WTC11 (cell line): ENCODE measurements around the gene KCNJ15. TPM values are rescaled to one million over a fixed set of nuclear protein-coding genes. Genes with fewer than 3 reads are reported as not detected.

ENCODE experiments used
- ATAC-seq: fragments of 200-7000 bp; cut with Tn5 transposase; 2 replicates; pipeline ENCODE4 v1.10.0; 2021; ENCODE audit warnings: mild to moderate bottlenecking, moderate library complexity
- CTCF ChIA-PET: fragments of 300-600 bp; sonication (Branson Sonifier 250); formaldehyde crosslinking; loops from one replicate; lab custom pipeline; 2021; ENCODE audit warnings: antibody characterized with exemption; lab: Charles Lee
- POLR2A ChIA-PET: fragments of 350-600 bp; sonication (Branson Sonifier 250); formaldehyde crosslinking; loops from one replicate; lab custom pipeline; 2021; ENCODE audit warnings: antibody characterized with exemption; lab: Charles Lee
- DNase-seq: peaks from one replicate; pipeline ENCODE4 v3.0.0; 2021; ENCODE audit warnings: low spot score
- H3K27ac Mint-ChIP-seq: 2 replicates; pipeline ENCODE4 v1.8.0; 2021; ENCODE audit warnings: mixed read lengths
- H3K27me3 Mint-ChIP-seq: 2 replicates; pipeline ENCODE4 v1.8.0; 2021; ENCODE audit warnings: low read depth, mild to moderate bottlenecking, moderate library complexity, mixed read lengths
- H3K36me3 Mint-ChIP-seq: 2 replicates; pipeline ENCODE4 v1.8.0; 2021; ENCODE audit warnings: mixed read lengths
- H3K4me1 Mint-ChIP-seq: 2 replicates; pipeline ENCODE4 v1.8.0; 2022; ENCODE audit warnings: mixed read lengths
- H3K4me3 Mint-ChIP-seq: 2 replicates; pipeline ENCODE4 v1.8.0; 2021; ENCODE audit warnings: mild to moderate bottlenecking, moderate library complexity, mixed read lengths
- H3K9me3 Mint-ChIP-seq: 2 replicates; pipeline ENCODE4 v1.8.0; 2021; ENCODE audit warnings: mixed read lengths
- ARID4B ChIP-seq: sonication (generic); formaldehyde crosslinking; IDR thresholded peaks from 2 replicates; pipeline ENCODE4 v1.8.0; 2023; ENCODE audit warnings: missing genetic modification reagents, mild to moderate bottlenecking, borderline replicate concordance
- ATF1 ChIP-seq: sonication (generic); formaldehyde crosslinking; IDR thresholded peaks from 2 replicates; pipeline ENCODE4 v1.8.1; 2023; ENCODE audit warnings: mild to moderate bottlenecking, moderate library complexity, missing genetic modification reagents
- ATF3 ChIP-seq: sonication (generic); formaldehyde crosslinking; conservative IDR thresholded peaks from 2 replicates; pipeline ENCODE4 v1.8.1; 2022; ENCODE audit warnings: mild to moderate bottlenecking, missing genetic modification reagents
- ATF6 ChIP-seq: sonication (generic); formaldehyde crosslinking; IDR thresholded peaks from 2 replicates; pipeline ENCODE4 v1.8.1; 2023; ENCODE audit warnings: mild to moderate bottlenecking, missing genetic modification reagents
- CREB1 ChIP-seq: sonication (generic); formaldehyde crosslinking; IDR thresholded peaks from 2 replicates; pipeline ENCODE4 v1.8.0; 2023; ENCODE audit warnings: mild to moderate bottlenecking, missing genetic modification reagents
- E2F4 ChIP-seq: sonication (generic); formaldehyde crosslinking; IDR thresholded peaks from 2 replicates; pipeline ENCODE4 v1.8.1; 2022; ENCODE audit warnings: low read depth, mild to moderate bottlenecking, moderate library complexity, missing genetic modification reagents, borderline replicate concordance
- E2F5 ChIP-seq: sonication (generic); formaldehyde crosslinking; IDR thresholded peaks from 2 replicates; pipeline ENCODE4 v1.8.1; 2022; ENCODE audit warnings: mild to moderate bottlenecking, moderate library complexity, missing genetic modification reagents
- ELF4 ChIP-seq: sonication (generic); formaldehyde crosslinking; IDR thresholded peaks from 2 replicates; pipeline ENCODE4 v1.8.1; 2022; ENCODE audit warnings: low read depth, mild to moderate bottlenecking, moderate library complexity, missing genetic modification reagents
- ERG ChIP-seq: fragments of 250-450 bp; sonication (Bioruptor Pico); IDR thresholded peaks from 2 replicates; pipeline ENCODE4 v1.8.0; 2021; ENCODE audit warnings: mild to moderate bottlenecking
- FOXP4 ChIP-seq: sonication (generic); formaldehyde crosslinking; IDR thresholded peaks from 2 replicates; pipeline ENCODE4 v1.8.0; 2022; ENCODE audit warnings: mild to moderate bottlenecking, missing genetic modification reagents
- GTF2I ChIP-seq: fragments of 250-450 bp; sonication (Bioruptor Pico); conservative IDR thresholded peaks from 2 replicates; pipeline ENCODE4 v1.4.0; 2021; ENCODE audit warnings: mild to moderate bottlenecking
- IRF1 ChIP-seq: sonication (generic); formaldehyde crosslinking; IDR thresholded peaks from 2 replicates; pipeline ENCODE4 v1.8.0; 2023; ENCODE audit warnings: missing genetic modification reagents
- IRF2 ChIP-seq: sonication (generic); formaldehyde crosslinking; IDR thresholded peaks from 2 replicates; pipeline ENCODE4 v1.8.0; 2022; ENCODE audit warnings: low read depth, missing genetic modification reagents, borderline replicate concordance
- KAT7 ChIP-seq: sonication (generic); formaldehyde crosslinking; IDR thresholded peaks from 2 replicates; pipeline ENCODE4 v1.8.1; 2023; ENCODE audit warnings: missing genetic modification reagents, mild to moderate bottlenecking, borderline replicate concordance
- MYBL2 ChIP-seq: sonication (generic); formaldehyde crosslinking; IDR thresholded peaks from 2 replicates; pipeline ENCODE4 v1.8.1; 2023; ENCODE audit warnings: mild to moderate bottlenecking, moderate library complexity, missing genetic modification reagents
- OVOL2 ChIP-seq: fragments of 250-450 bp; sonication (Bioruptor Pico); IDR thresholded peaks from 2 replicates; pipeline ENCODE4 v1.9.0; 2021; ENCODE audit warnings: mild to moderate bottlenecking, borderline replicate concordance
- SMAD4 ChIP-seq: sonication (generic); formaldehyde crosslinking; IDR thresholded peaks from 2 replicates; pipeline ENCODE4 v1.8.0; 2022; ENCODE audit warnings: mild to moderate bottlenecking, missing genetic modification reagents
- TEAD4 ChIP-seq: sonication (generic); formaldehyde crosslinking; IDR thresholded peaks from 2 replicates; pipeline ENCODE4 v1.8.0; 2022; ENCODE audit warnings: mild to moderate bottlenecking, missing genetic modification reagents
- TP53 ChIP-seq: sonication (generic); formaldehyde crosslinking; IDR thresholded peaks from 2 replicates; pipeline ENCODE4 v1.8.1; 2023; ENCODE audit warnings: mild to moderate bottlenecking, missing genetic modification reagents
- USF2 ChIP-seq: sonication (generic); formaldehyde crosslinking; IDR thresholded peaks from 2 replicates; pipeline ENCODE4 v1.8.1; 2023; ENCODE audit warnings: mild to moderate bottlenecking, missing genetic modification reagents, moderate library complexity
- ZNF219 ChIP-seq: sonication (generic); formaldehyde crosslinking; IDR thresholded peaks from 2 replicates; pipeline ENCODE4 v1.8.0; 2023; ENCODE audit warnings: missing genetic modification reagents, mild to moderate bottlenecking, borderline replicate concordance
- total RNA-seq: library from RNA; stranded (reverse); gene quantifications from 3 replicates; pipeline ENCODE4 v1.2.3, GENCODE V29; 2021

Gene KCNJ15
- total RNA-seq, 1 experiment from 2014 or later = 0.57 TPM

GRCh38 chr21:38263493-38263892 lies 6.7 kb downstream of the KCNJ15 start:
- Mint-ChIP-seq H3K4me1 (no peaks in the 10 kb centered on the region), H3K36me3 (no peaks in the 10 kb centered on the region), H3K4me3 (no peak overlapping the region), H3K27me3 (no peaks in the 10 kb centered on the region; the same call in 1 of the 2 replicates), H3K27ac (no peak overlapping the region), H3K9me3 (peaks cover 6% of the 10 kb centered on the region; the same call in 1 of the 2 replicates)
- DNase-seq (no peak), ATAC-seq (no peak)
- ChIA-PET CTCF (no interaction called here), POLR2A (no interaction called here)
- no peak for TF ChIP-seq SMAD4
- no peak for TF ChIP-seq GTF2I
- TF ChIP-seq KAT7 (CRISPR knock-in tag) = no peak
- no peak for TF ChIP-seq MYBL2 (CRISPR knock-in tag)
- TF ChIP-seq CREB1 (CRISPR knock-in tag) = no peak
- no peak for TF ChIP-seq USF2
- TF ChIP-seq ATF1 (CRISPR knock-in tag) = no peak
- TF ChIP-seq ATF6 (CRISPR knock-in tag) = no peak
- no peak for TF ChIP-seq IRF2 (CRISPR knock-in tag)
- no peak for TF ChIP-seq ZNF219 (CRISPR knock-in tag)
- TF ChIP-seq ELF4 (CRISPR knock-in tag) = no peak
- no peak for TF ChIP-seq TP53 (CRISPR knock-in tag)

- CTCF ChIA-PET = no interaction called here
- DNase-seq (no peak), ATAC-seq (no peak)
- peaks cover 3% of the 10 kb centered on the region for H3K4me1 Mint-ChIP-seq
- POLR2A ChIA-PET = no interaction called here
- no peaks in the 10 kb centered on the region for H3K36me3 Mint-ChIP-seq
- H3K9me3 Mint-ChIP-seq = peaks cover 6% of the 10 kb centered on the region; the same call in 1 of the 2 replicates
- no peak overlapping the region for H3K4me3 Mint-ChIP-seq
- H3K27ac Mint-ChIP-seq = no peak overlapping the region
- no peaks in the 10 kb centered on the region; the same call in 1 of the 2 replicates for H3K27me3 Mint-ChIP-seq
- no peak for TF ChIP-seq E2F4 (CRISPR knock-in tag)
- no peak for TF ChIP-seq ZNF219 (CRISPR knock-in tag)
- no peak for TF ChIP-seq ATF3
- TF ChIP-seq ERG (CRISPR knock-in tag) = no peak
- TF ChIP-seq FOXP4 (CRISPR knock-in tag) = no peak
- TF ChIP-seq TEAD4 (CRISPR knock-in tag) = no peak
- no peak for TF ChIP-seq IRF1 (CRISPR knock-in tag)
- TF ChIP-seq ARID4B (CRISPR knock-in tag) = no peak
- TF ChIP-seq E2F5 = no peak
- no peak for TF ChIP-seq OVOL2
Observed at GRCh38 chr21:38264571-38264970, 7.8 kb downstream of the KCNJ15 start.
